ENCODE data around the gene PRKAA2.

PRKAA2 gene

DNA sequence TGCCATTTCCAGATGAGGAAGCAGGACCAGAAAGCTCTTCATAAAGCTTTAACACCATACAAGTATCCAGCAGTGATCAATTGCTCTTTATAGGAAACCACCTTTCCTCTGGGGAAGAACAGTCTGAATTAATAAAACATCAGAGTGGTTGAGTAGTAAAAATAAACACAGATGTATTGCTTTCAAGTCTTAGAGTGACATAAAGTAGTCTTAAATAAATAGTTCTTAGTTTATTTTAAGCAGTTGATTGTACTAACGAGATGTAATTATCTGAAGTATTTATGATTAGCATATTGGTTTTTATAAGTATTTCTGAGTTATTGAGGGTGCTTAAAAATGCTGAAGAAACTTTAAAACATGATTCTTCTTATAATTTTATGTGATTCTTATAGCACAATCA lies 67.0 kb downstream of the PRKAA2 start:
- Histone ChIP-seq H3K9me3 (ENCODE audit: control insufficient read depth, insufficient read depth, low read depth, low read length) (no peaks in the 10 kb centered on the region), H3K27ac (ENCODE audit: low read depth, low read length) (no peak overlapping the region), H3K27me3 (ENCODE audit: control insufficient read depth, insufficient read depth, low read length) (no peaks in the 10 kb centered on the region), H3K4me3 (ENCODE audit: low read depth, low read length) (no peak overlapping the region), H3K4me1 (ENCODE audit: control insufficient read depth, insufficient read depth, low read length) (no peaks in the 10 kb centered on the region), H3K9ac (ENCODE audit: low read length) (no peak overlapping the region), H3K36me3 (ENCODE audit: control insufficient read depth, insufficient read depth, low read length) (no peaks in the 10 kb centered on the region)

DNA sequence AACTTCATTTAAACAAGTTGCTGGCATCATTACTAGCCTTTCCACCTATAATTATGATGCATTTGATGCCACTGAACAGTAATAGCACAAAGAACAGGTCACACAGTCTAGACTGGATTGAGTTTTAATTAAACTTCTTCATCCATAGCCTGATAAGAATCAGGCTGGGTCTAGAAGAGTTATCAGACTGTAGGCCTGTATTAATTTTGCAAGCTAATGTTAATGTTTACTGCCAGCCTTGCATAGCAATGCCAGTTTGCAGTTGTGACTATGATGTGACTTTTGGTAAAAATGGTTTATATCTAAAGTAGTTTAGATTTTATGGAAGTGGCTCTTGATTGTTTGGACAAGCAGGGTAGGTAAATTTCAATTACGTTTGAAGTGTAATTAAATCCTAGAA lies 68.0 kb downstream of the PRKAA2 start:
- H3K4me1 ChIP-seq (ENCODE audit: control insufficient read depth, insufficient read depth, low read length) = no peaks in the 10 kb centered on the region
- H3K27me3 ChIP-seq (ENCODE audit: control insufficient read depth, insufficient read depth, low read length) = no peaks in the 10 kb centered on the region
- no peaks in the 10 kb centered on the region for H3K9me3 ChIP-seq (ENCODE audit: control insufficient read depth, insufficient read depth, low read depth, low read length)
- no peak overlapping the region for H3K27ac ChIP-seq (ENCODE audit: low read depth, low read length)
- no peaks in the 10 kb centered on the region for H3K36me3 ChIP-seq (ENCODE audit: control insufficient read depth, insufficient read depth, low read length)
- no peak overlapping the region for H3K4me3 ChIP-seq (ENCODE audit: low read depth, low read length)
- no peak overlapping the region for H3K9ac ChIP-seq (ENCODE audit: low read length)

DNA sequence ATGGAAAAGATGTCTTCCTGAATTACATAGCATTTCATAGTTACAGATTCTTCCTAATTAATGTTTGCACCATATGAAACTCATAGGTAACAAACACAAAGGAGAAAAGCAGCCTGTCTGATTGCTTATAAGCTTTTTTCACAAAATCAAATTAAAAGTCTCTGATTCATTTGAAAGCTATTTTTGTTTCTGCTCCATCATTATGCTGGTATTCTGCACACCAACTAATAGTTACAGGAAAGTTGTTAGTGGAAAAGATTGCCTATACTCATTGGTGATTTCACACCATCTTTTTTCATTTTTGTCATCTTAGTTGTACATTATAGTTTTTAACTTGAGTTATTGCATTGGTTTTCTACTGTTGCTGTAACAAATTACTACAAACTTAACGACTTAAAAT lies 70.0 kb downstream of the PRKAA2 start:
- no peaks in the 10 kb centered on the region for H3K9me3 ChIP-seq (ENCODE audit: control insufficient read depth, insufficient read depth, low read depth, low read length)
- H3K27ac ChIP-seq (ENCODE audit: low read depth, low read length) = no peak overlapping the region
- H3K27me3 ChIP-seq (ENCODE audit: control insufficient read depth, insufficient read depth, low read length) = no peaks in the 10 kb centered on the region
- H3K4me1 ChIP-seq (ENCODE audit: control insufficient read depth, insufficient read depth, low read length) = no peaks in the 10 kb centered on the region
- no peak overlapping the region for H3K9ac ChIP-seq (ENCODE audit: low read length)
- no peak overlapping the region for H3K4me3 ChIP-seq (ENCODE audit: low read depth, low read length)
- H3K36me3 ChIP-seq (ENCODE audit: control insufficient read depth, insufficient read depth, low read length) = no peaks in the 10 kb centered on the region

DNA sequence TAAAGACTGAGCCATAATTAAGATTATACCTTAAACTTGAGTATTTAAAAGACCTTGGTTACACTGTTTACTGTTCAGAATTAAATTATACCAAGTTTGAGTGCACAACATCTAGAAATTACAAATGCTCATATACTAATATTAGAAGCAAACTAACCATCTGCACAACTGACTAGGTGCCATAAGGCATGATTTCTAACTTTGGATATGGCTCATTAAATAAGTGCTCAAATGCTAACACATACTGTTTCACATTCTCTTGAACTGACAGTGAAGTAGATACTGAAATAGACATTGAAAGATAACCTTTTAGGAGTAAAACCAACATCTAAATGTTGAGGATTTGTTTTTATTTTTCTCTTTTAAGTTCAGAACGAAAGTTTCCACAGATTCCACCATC lies 74.1 kb downstream of the PRKAA2 start:
- no peak overlapping the region for H3K4me3 ChIP-seq (ENCODE audit: low read depth, low read length)
- no peaks in the 10 kb centered on the region for H3K27me3 ChIP-seq (ENCODE audit: control insufficient read depth, insufficient read depth, low read length)
- no peak overlapping the region for H3K27ac ChIP-seq (ENCODE audit: low read depth, low read length)
- no peak overlapping the region for H3K9ac ChIP-seq (ENCODE audit: low read length)
- H3K36me3 ChIP-seq (ENCODE audit: control insufficient read depth, insufficient read depth, low read length) = no peaks in the 10 kb centered on the region
- no peaks in the 10 kb centered on the region for H3K4me1 ChIP-seq (ENCODE audit: control insufficient read depth, insufficient read depth, low read length)
- H3K9me3 ChIP-seq (ENCODE audit: control insufficient read depth, insufficient read depth, low read depth, low read length) = no peaks in the 10 kb centered on the region

DNA sequence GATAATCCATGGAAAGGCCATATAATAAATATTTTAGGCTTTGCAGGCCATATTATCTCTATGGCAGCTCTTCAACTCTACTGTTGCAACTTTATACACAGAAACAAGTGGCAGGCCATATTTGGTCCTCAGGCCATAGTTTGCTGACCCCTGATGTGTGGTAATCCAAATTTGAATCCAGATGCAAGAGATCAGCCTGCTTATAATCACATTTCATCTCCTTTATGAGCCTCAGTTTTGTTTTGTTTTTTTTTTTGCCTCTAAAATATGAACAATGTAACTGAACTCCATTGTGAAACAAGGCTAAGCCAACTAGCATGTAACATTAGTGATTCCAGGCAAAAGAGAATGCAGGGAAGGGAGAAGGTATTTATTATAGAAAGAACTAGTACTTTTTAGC lies 81.6 kb downstream of the PRKAA2 start:
- H3K27ac ChIP-seq (ENCODE audit: low read depth, low read length) = no peak overlapping the region
- no peaks in the 10 kb centered on the region for H3K36me3 ChIP-seq (ENCODE audit: control insufficient read depth, insufficient read depth, low read length)
- no peak overlapping the region for H3K4me3 ChIP-seq (ENCODE audit: low read depth, low read length)
- H3K27me3 ChIP-seq (ENCODE audit: control insufficient read depth, insufficient read depth, low read length) = no peaks in the 10 kb centered on the region
- H3K4me1 ChIP-seq (ENCODE audit: control insufficient read depth, insufficient read depth, low read length) = no peaks in the 10 kb centered on the region
- no peaks in the 10 kb centered on the region for H3K9me3 ChIP-seq (ENCODE audit: control insufficient read depth, insufficient read depth, low read depth, low read length)
- no peak overlapping the region for H3K9ac ChIP-seq (ENCODE audit: low read length)

DNA sequence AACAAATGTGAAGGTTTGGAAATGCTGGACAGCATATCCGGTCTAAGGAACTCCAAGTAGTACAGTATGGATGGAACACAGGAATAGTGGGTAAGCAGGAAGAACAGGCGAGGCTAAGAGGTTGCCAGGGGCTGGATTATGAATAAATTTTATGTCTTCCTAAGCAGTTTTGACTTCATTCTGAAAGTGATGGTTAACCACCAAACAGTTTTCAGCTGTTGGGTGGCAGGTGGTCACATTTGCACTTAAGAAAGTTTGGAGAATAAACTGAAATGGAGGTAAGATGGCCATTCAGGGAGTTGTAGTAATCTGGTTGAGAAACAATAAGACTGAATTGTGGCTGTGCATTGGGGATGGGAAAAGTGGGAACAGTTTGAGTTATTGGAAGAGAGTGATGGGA lies 83.8 kb downstream of the PRKAA2 start:
- H3K27me3 ChIP-seq (ENCODE audit: control insufficient read depth, insufficient read depth, low read length) = no peaks in the 10 kb centered on the region
- no peak overlapping the region for H3K4me3 ChIP-seq (ENCODE audit: low read depth, low read length)
- H3K27ac ChIP-seq (ENCODE audit: low read depth, low read length) = no peak overlapping the region
- no peak overlapping the region for H3K9ac ChIP-seq (ENCODE audit: low read length)
- no peaks in the 10 kb centered on the region for H3K4me1 ChIP-seq (ENCODE audit: control insufficient read depth, insufficient read depth, low read length)
- no peaks in the 10 kb centered on the region for H3K9me3 ChIP-seq (ENCODE audit: control insufficient read depth, insufficient read depth, low read depth, low read length)
- H3K36me3 ChIP-seq (ENCODE audit: control insufficient read depth, insufficient read depth, low read length) = no peaks in the 10 kb centered on the region

DNA sequence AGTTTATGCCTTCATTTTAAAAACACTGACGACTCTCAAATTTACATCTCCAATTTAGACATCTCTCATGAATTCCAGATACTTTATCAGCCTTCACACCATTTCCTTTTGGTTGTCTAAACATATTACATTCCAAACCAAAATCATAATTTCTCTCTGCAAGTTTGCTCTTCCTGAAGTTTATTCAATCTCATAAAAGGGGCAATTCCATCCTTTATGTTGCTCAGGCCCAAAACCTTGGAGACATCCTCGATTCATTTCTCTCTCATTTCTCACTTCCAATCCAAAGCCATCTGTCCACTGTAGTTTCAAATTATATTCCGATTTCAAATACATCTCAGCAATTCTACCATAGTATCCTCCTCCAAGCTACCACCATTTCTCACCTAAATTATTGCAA lies 100.1 kb downstream of the PRKAA2 start:
- H3K27ac ChIP-seq (ENCODE audit: low read depth, low read length) = no peak overlapping the region
- H3K4me1 ChIP-seq (ENCODE audit: control insufficient read depth, insufficient read depth, low read length) = no peaks in the 10 kb centered on the region
- no peaks in the 10 kb centered on the region for H3K36me3 ChIP-seq (ENCODE audit: control insufficient read depth, insufficient read depth, low read length)
- H3K27me3 ChIP-seq (ENCODE audit: control insufficient read depth, insufficient read depth, low read length) = no peaks in the 10 kb centered on the region
- H3K9me3 ChIP-seq (ENCODE audit: control insufficient read depth, insufficient read depth, low read depth, low read length) = no peaks in the 10 kb centered on the region
- no peak overlapping the region for H3K9ac ChIP-seq (ENCODE audit: low read length)
- no peak overlapping the region for H3K4me3 ChIP-seq (ENCODE audit: low read depth, low read length)

DNA sequence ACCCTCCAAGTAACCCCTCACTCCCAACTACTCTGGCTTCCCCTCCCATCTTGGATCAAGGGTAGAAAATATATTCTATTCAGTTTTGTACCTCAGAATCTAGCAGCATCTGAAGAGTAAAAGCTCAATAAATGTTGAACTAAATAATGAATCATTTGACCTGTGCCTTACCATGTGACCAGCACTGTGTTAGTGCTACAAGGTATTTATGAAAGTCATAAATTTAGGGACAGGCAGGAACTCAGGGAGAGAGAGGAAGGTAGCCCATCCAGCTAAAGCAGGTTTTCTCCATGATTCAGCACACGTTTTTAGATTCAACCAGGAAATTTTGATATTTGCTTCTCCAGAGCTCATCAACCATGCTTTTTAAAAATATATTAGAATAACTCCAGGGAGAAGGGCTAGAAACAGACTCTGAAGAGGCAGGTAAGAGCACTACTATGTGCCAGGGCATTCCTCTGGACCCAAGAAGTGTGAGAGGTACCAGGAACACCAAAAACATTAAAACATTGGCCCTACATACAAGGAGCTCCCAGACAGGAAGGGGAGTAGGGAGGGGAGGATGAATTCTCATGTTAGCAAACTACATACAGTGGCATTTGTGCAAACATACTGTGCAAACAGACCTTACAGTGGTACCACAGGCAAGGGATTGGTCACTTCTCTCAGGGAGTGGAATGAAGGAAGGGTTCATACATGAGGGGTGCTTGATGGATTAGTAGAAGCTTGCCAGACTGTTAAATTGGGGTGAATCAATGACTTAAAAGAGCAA lies 109.8 kb downstream of the PRKAA2 start:
- Histone ChIP-seq H3K27ac (ENCODE audit: low read depth, low read length) (no peak overlapping the region), H3K36me3 (ENCODE audit: control insufficient read depth, insufficient read depth, low read length) (no peaks in the 10 kb centered on the region), H3K9me3 (ENCODE audit: control insufficient read depth, insufficient read depth, low read depth, low read length) (no peaks in the 10 kb centered on the region), H3K4me1 (ENCODE audit: control insufficient read depth, insufficient read depth, low read length) (no peaks in the 10 kb centered on the region), H3K27me3 (ENCODE audit: control insufficient read depth, insufficient read depth, low read length) (no peaks in the 10 kb centered on the region), H3K4me3 (ENCODE audit: low read depth, low read length) (no peak overlapping the region), H3K9ac (ENCODE audit: low read length) (no peak overlapping the region)

DNA sequence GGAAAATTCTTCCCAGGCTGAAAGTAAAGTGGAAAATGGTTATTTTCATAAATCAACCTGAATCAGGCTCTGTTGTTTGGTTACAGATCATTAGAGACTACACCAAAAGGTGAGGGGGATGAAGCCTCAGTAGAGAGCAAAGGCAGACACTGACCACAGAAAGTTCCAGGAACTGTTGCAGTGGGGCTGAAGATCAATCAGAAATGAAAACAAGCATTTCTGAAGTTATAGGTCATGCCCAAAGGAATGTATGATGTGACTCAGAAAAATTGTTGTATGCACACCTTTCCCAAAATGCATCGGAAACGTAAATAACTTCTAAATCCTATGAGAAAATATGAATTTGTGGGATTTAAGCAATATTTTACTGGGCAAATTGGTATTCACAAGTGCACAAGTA lies 110.8 kb downstream of the PRKAA2 start:
- Histone ChIP-seq H3K4me3 (ENCODE audit: low read depth, low read length) (no peak overlapping the region), H3K36me3 (ENCODE audit: control insufficient read depth, insufficient read depth, low read length) (no peaks in the 10 kb centered on the region), H3K9ac (ENCODE audit: low read length) (no peak overlapping the region), H3K4me1 (ENCODE audit: control insufficient read depth, insufficient read depth, low read length) (no peaks in the 10 kb centered on the region), H3K9me3 (ENCODE audit: control insufficient read depth, insufficient read depth, low read depth, low read length) (no peaks in the 10 kb centered on the region), H3K27ac (ENCODE audit: low read depth, low read length) (no peak overlapping the region), H3K27me3 (ENCODE audit: control insufficient read depth, insufficient read depth, low read length) (no peaks in the 10 kb centered on the region)

DNA sequence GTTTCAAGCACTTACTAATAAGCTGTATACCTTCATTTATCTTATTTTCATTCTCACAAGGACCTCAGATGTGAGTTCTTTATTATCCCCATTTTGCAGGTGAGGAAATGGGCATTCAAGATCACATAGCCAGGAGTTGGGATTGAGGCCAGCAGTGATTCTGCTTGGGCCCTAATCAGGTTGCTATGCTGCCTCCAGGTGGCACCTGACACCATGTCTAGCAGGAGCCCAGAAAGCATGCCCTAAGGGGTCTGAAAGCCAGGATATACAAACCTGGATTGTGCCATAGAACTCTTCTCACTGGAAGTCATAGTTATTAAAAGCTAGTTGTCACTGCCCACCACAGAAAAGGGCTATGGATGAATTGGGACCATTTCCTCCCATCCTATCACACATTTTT lies 113.0 kb downstream of the PRKAA2 start:
- H3K4me1 ChIP-seq (ENCODE audit: control insufficient read depth, insufficient read depth, low read length) = no peaks in the 10 kb centered on the region

DNA sequence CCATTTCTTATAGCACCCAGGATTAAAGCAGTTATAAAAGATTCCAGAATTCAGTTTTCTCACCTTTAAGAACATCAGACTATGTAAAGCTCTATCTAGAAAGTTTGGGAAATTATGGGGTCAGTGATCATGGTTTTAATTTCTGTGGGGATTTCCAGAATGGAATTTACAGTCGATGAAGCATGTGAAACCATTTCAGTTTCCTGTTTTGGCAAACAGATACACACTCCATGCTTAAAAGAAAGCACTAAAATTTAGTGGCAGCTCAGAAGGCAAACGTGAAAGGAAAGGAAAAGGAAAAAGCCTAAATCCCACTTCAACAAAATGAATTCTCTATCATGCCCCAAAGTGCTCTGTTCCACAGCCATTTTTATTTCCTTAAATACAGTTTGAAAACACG lies 113.7 kb downstream of the PRKAA2 start:
- H3K9me3 ChIP-seq (ENCODE audit: control insufficient read depth, insufficient read depth, low read depth, low read length) = no peaks in the 10 kb centered on the region
- H3K27ac ChIP-seq (ENCODE audit: low read depth, low read length) = no peak overlapping the region
- no peak overlapping the region for H3K4me3 ChIP-seq (ENCODE audit: low read depth, low read length)
- H3K36me3 ChIP-seq (ENCODE audit: control insufficient read depth, insufficient read depth, low read length) = no peaks in the 10 kb centered on the region
- H3K9ac ChIP-seq (ENCODE audit: low read length) = no peak overlapping the region
- H3K27me3 ChIP-seq (ENCODE audit: control insufficient read depth, insufficient read depth, low read length) = no peaks in the 10 kb centered on the region
- no peaks in the 10 kb centered on the region for H3K4me1 ChIP-seq (ENCODE audit: control insufficient read depth, insufficient read depth, low read length)

More for the DNA sequence above, 113.0 kb downstream of the PRKAA2 start:
- Histone ChIP-seq H3K9ac (ENCODE audit: low read length) (no peak overlapping the region), H3K4me3 (ENCODE audit: low read depth, low read length) (no peak overlapping the region), H3K27ac (ENCODE audit: low read depth, low read length) (no peak overlapping the region), H3K27me3 (ENCODE audit: control insufficient read depth, insufficient read depth, low read length) (no peaks in the 10 kb centered on the region), H3K36me3 (ENCODE audit: control insufficient read depth, insufficient read depth, low read length) (no peaks in the 10 kb centered on the region), H3K9me3 (ENCODE audit: control insufficient read depth, insufficient read depth, low read depth, low read length) (no peaks in the 10 kb centered on the region)

Measured in HUES6 (cell line).